Suprapubic skin (tissue), 4 donors: ENCODE measurements around the gene HSPBAP1. TPM values are rescaled to one million over a fixed set of nuclear protein-coding genes. Genes with fewer than 3 reads are reported as not detected.

Source experiments
- DNase-seq, 2 donors: peaks; one replicate each; pipeline ENCODE4 v3.0.0-alpha.2; 2019; ENCODE audit warnings: low spot score in 2 of 2
- H3K27ac ChIP-seq: fragments of 200-600 bp; sonication (generic); one replicate; pipeline ENCODE4 v1.5.1; 2019
- H3K27me3 ChIP-seq: fragments of 200-600 bp; sonication (generic); one replicate; pipeline ENCODE4 v1.5.1; 2019
- H3K36me3 ChIP-seq: fragments of 200-600 bp; sonication (generic); one replicate; pipeline ENCODE4 v1.5.1; 2019
- H3K4me1 ChIP-seq: fragments of 200-600 bp; sonication (generic); one replicate; pipeline ENCODE4 v1.5.1; 2019
- H3K4me3 ChIP-seq: fragments of 200-600 bp; sonication (generic); one replicate; pipeline ENCODE4 v1.5.1; 2019; ENCODE audit warnings: mild to moderate bottlenecking
- H3K9me3 ChIP-seq: fragments of 200-600 bp; sonication (generic); one replicate; pipeline ENCODE4 v1.5.1; 2019
- CTCF ChIP-seq, 2 donors: fragments of 200-600 bp in 1 of 2; fragments of 450-650 bp in 1 of 2; sonication (generic) in 1 of 2; IDR thresholded peaks; one replicate each; pipeline ENCODE4 v1.5.1; 2016 to 2019; ENCODE audit warnings: antibody characterized with exemption in 2 of 2, mild to moderate bottlenecking in 1 of 2, moderate library complexity in 1 of 2
- EP300 ChIP-seq: sonication (generic); formaldehyde crosslinking; IDR thresholded peaks from one replicate; pipeline ENCODE4 v1.6.1; 2017; ENCODE audit warnings: antibody characterized with exemption
- POLR2A ChIP-seq, 2 donors: fragments of 450-650 bp; IDR thresholded peaks; one replicate each; pipeline ENCODE4 v1.6.1; 2017; ENCODE audit warnings: antibody characterized with exemption in 2 of 2, mild to moderate bottlenecking in 2 of 2, moderate library complexity in 2 of 2
- POLR2AphosphoS5 ChIP-seq, 3 donors: sonication (generic); formaldehyde crosslinking; IDR thresholded peaks; one replicate each; pipeline ENCODE4 v1.6.1; 2017; ENCODE audit warnings: antibody characterized with exemption in 3 of 3
- WGBS: methylation state at CpG from one replicate; pipeline ENCODE4 v1.1.5; 2018; 5-methylcytosine and 5-hydroxymethylcytosine counted together
- total RNA-seq, 4 donors: library from RNA; depleted of rRNA; stranded (reverse); fragments of >200 nt; gene quantifications; one replicate each; pipeline ENCODE4 v1.1.0, GENCODE V29; 2016

Gene HSPBAP1
- total RNA-seq, 4 donors from 2014 or later = 8.8 to 32.8 (median 15.7) TPM

GRCh38 chr3:122800706-122801237 is 7.1 kb upstream of the HSPBAP1 start:
- no peak overlapping the region for H3K4me3 ChIP-seq
- no peaks in the 10 kb centered on the region for H3K9me3 ChIP-seq
- H3K27me3 ChIP-seq = no peaks in the 10 kb centered on the region
- DNase-seq = no peak
- H3K27ac ChIP-seq = no peak overlapping the region
- TF ChIP-seq CTCF (IDR thresholded peaks at IDR 0.05) (no peak), EP300 (no peak), POLR2AphosphoS5 (IDR thresholded peaks at IDR 0.05) (no peak), POLR2A (IDR thresholded peaks at IDR 0.05) (no peak)
- H3K4me1 ChIP-seq = peaks cover 49% of the 10 kb centered on the region
- H3K36me3 ChIP-seq = no peaks in the 10 kb centered on the region
- 60% methylated on average over 3 of the region's 3 CpGs for WGBS

GRCh38 chr3:122800031-122800430 is 6.4 kb upstream of the HSPBAP1 start:
- H3K36me3 ChIP-seq = no peaks in the 10 kb centered on the region
- WGBS = 58% methylated on average over 1 of the region's 1 CpG
- H3K4me3 ChIP-seq = no peak overlapping the region
- no peak overlapping the region for H3K27ac ChIP-seq
- DNase-seq = no peak
- no peaks in the 10 kb centered on the region for H3K27me3 ChIP-seq
- TF ChIP-seq CTCF (IDR thresholded peaks at IDR 0.05) (no peak), EP300 (no peak), POLR2A (IDR thresholded peaks at IDR 0.05) (no peak), POLR2AphosphoS5 (IDR thresholded peaks at IDR 0.05) (no peak)
- peaks cover 54% of the 10 kb centered on the region for H3K4me1 ChIP-seq
- H3K9me3 ChIP-seq = no peaks in the 10 kb centered on the region

- 59% methylated on average over 2 of the region's 2 CpGs for WGBS
- Histone ChIP-seq H3K4me1 (peaks cover 57% of the 10 kb centered on the region), H3K27ac (no peak overlapping the region), H3K9me3 (no peaks in the 10 kb centered on the region), H3K36me3 (no peaks in the 10 kb centered on the region), H3K27me3 (no peaks in the 10 kb centered on the region), H3K4me3 (no peak overlapping the region)
- TF ChIP-seq CTCF (IDR thresholded peaks at IDR 0.05) (no peak), EP300 (no peak), POLR2AphosphoS5 (IDR thresholded peaks at IDR 0.05) (no peak), POLR2A (IDR thresholded peaks at IDR 0.05) (no peak)
- no peak for DNase-seq
These were observed 5.7 kb upstream of the HSPBAP1 start for GRCh38 chr3:122799322-122799721.

- DNase-seq = no peak
- no peaks in the 10 kb centered on the region for H3K9me3 ChIP-seq
- H3K4me3 ChIP-seq = no peak overlapping the region
- TF ChIP-seq EP300 = no peak
- no peak for TF ChIP-seq POLR2A (IDR thresholded peaks at IDR 0.05)
- no peak for TF ChIP-seq POLR2AphosphoS5 (IDR thresholded peaks at IDR 0.05)
- TF ChIP-seq CTCF (IDR thresholded peaks at IDR 0.05) = no peak
- 59% methylated on average over 3 of the region's 3 CpGs for WGBS
- H3K27ac ChIP-seq = no peak overlapping the region
- no peaks in the 10 kb centered on the region for H3K36me3 ChIP-seq
- no peaks in the 10 kb centered on the region for H3K27me3 ChIP-seq
- H3K4me1 ChIP-seq = peaks cover 66% of the 10 kb centered on the region
These were observed 3.7 kb upstream of the HSPBAP1 start for GRCh38 chr3:122797291-122797690.

GRCh38 chr3:122795674-122796195 is 2.1 kb upstream of the HSPBAP1 start:
- H3K9me3 ChIP-seq = no peaks in the 10 kb centered on the region
- H3K4me3 ChIP-seq = peak overlapping the region; percentile 90
- 24% methylated on average over 11 of the region's 11 CpGs for WGBS
- no peaks in the 10 kb centered on the region for H3K36me3 ChIP-seq
- no peaks in the 10 kb centered on the region for H3K27me3 ChIP-seq
- peaks cover 56% of the 10 kb centered on the region for H3K4me1 ChIP-seq
- H3K27ac ChIP-seq = peak overlapping the region; percentile 97
- DNase-seq = no peak
- TF ChIP-seq POLR2A (IDR thresholded peaks at IDR 0.05) (no peak), POLR2AphosphoS5 (IDR thresholded peaks at IDR 0.05) (no peak)
